GM12878 (cell line): ENCODE measurements around the gene DHRS7B.

ENCODE experiments used
- CBFB ChIP-seq: IDR thresholded peaks from 2 replicates; pipeline ENCODE4 v1.6.1; 2016; ENCODE audit warnings: antibody characterized with exemption, low read depth
- CREB1 ChIP-seq: IDR thresholded peaks from 2 replicates; pipeline ENCODE4 v1.6.1; 2012; ENCODE audit warnings: low read depth, mild to moderate bottlenecking, inconsistent platforms
- CTCF ChIP-seq, 3 experiments: IDR thresholded peaks in 2 of 3; conservative IDR thresholded peaks in 1 of 3; 2 replicates each; pipeline ENCODE4 v1.5.1; 2011; ENCODE audit warnings: low read depth in 3 of 3, low read length in 3 of 3, mild to moderate bottlenecking in 3 of 3, control low read depth in 2 of 3, moderate library complexity in 2 of 3, inconsistent platforms in 1 of 3, mixed read lengths in 1 of 3; ENCODE audit not compliant: control insufficient read depth in 2 of 3, insufficient read depth in 1 of 3; ENCODE audit errors: extremely low read depth in 1 of 3
- EP300 ChIP-seq, 2 experiments: fragments of 150-350 bp in 1 of 2; IDR thresholded peaks; 2 replicates each; pipeline ENCODE4 v1.6.1; 2011 to 2012; ENCODE audit warnings: low read depth in 2 of 2, low read length in 2 of 2, borderline replicate concordance in 1 of 2, improper control_type of control experiment in 1 of 2, inconsistent platforms in 1 of 2; ENCODE audit not compliant: control insufficient read depth in 1 of 2
- ESRRA ChIP-seq: IDR thresholded peaks from 2 replicates; pipeline ENCODE4 v1.6.1; 2012; ENCODE audit warnings: mild to moderate bottlenecking, low read length, improper control_type of control experiment
- EZH2 ChIP-seq: IDR thresholded peaks from 2 replicates; pipeline ENCODE4 v1.6.1; 2012; ENCODE audit warnings: low read depth, mild to moderate bottlenecking, control low read depth, inconsistent platforms, low read length, borderline replicate concordance; ENCODE audit not compliant: control insufficient read depth
- GABPA ChIP-seq: IDR thresholded peaks from 2 replicates; pipeline ENCODE4 v1.6.1; 2014; ENCODE audit warnings: antibody characterized with exemption, low read depth, mild to moderate bottlenecking, inconsistent platforms
- HSF1 ChIP-seq: fragments of 150-350 bp; IDR thresholded peaks from 2 replicates; pipeline ENCODE4 v1.6.1; 2014; ENCODE audit warnings: mild to moderate bottlenecking, low read depth, low read length
- NFYA ChIP-seq: IDR thresholded peaks from 2 replicates; pipeline ENCODE4 v1.6.1; 2011; ENCODE audit warnings: low read depth, mild to moderate bottlenecking, low read length, improper control_type of control experiment, borderline replicate concordance
- POLR2A ChIP-seq: IDR thresholded peaks from 2 replicates; pipeline ENCODE4 v1.6.1; 2011; ENCODE audit warnings: low read depth, mild to moderate bottlenecking, low read length
- RCOR1 ChIP-seq: conservative IDR thresholded peaks from 2 replicates; pipeline ENCODE4 v1.6.1; 2012; ENCODE audit warnings: low read depth, low read length, improper control_type of control experiment
- SRF ChIP-seq, 2 experiments: IDR thresholded peaks; 2 replicates each; pipeline ENCODE4 v1.6.1; 2011; ENCODE audit warnings: low read depth in 2 of 2, low read length in 2 of 2, mild to moderate bottlenecking in 1 of 2, moderate library complexity in 1 of 2
- USF2 ChIP-seq: IDR thresholded peaks from 2 replicates; pipeline ENCODE4 v1.6.1; 2011; ENCODE audit warnings: low read depth, low read length, improper control_type of control experiment, borderline replicate concordance
- ZSCAN29 ChIP-seq: fragments of 450-650 bp; IDR thresholded peaks from 2 replicates; pipeline ENCODE4 v1.6.1; 2017; ENCODE audit warnings: mild to moderate bottlenecking, moderate library complexity

- TF ChIP-seq USF2, result no peak
- no peak for TF ChIP-seq NFYA
- no peak for TF ChIP-seq ZSCAN29
- no peak for TF ChIP-seq EP300 (IDR thresholded peaks at IDR 0.05; ENCODE audit: borderline replicate concordance in 1 of 2, control insufficient read depth in 1 of 2, low read depth in 2 of 2, low read length in 2 of 2)
- no peak for TF ChIP-seq GABPA
- TF ChIP-seq ESRRA, result no peak
- no peak for TF ChIP-seq HSF1
- TF ChIP-seq EZH2, result no peak
- no peak for TF ChIP-seq CTCF (IDR thresholded peaks at IDR 0.05 in 2 of 3, conservative IDR thresholded peaks at IDR 0.05 in 1 of 3; ENCODE audit: control insufficient read depth in 2 of 3, extremely low read depth in 1 of 3, insufficient read depth in 1 of 3, low read depth in 3 of 3, low read length in 3 of 3)
- TF ChIP-seq SRF (IDR thresholded peaks at IDR 0.05; ENCODE audit: low read depth in 2 of 2, low read length in 2 of 2), result no peak
- TF ChIP-seq POLR2A, result no peak
- TF ChIP-seq CBFB, result no peak
- no peak for TF ChIP-seq CREB1
- TF ChIP-seq RCOR1, result no peak
These were observed 67.9 kb downstream of the DHRS7B start for GRCh38 chr17:21194703-21195102.
